Keratinocyte (primary cell): ENCODE measurements around the gene NUAK2. TPM values are rescaled to one million over a fixed set of nuclear protein-coding genes. Genes with fewer than 3 reads are reported as not detected.

Experiments used
- DNase-seq: peaks from one replicate; pipeline ENCODE4 v3.0.0-alpha.2; 2011; ENCODE audit warnings: low read depth, missing footprints, low spot score
- FAIRE-seq: peaks from 2 replicates; lab custom pipeline; 2011; peaks lifted over from hg19 to GRCh38; lab: Jason Lieb, UNC
- H2AFZ ChIP-seq: 2 replicates; pipeline ENCODE4 v1.6.0; 2012; ENCODE audit warnings: low read length, control low read depth, inconsistent platforms; ENCODE audit not compliant: control insufficient read depth
- H3K27ac ChIP-seq: 2 replicates; pipeline ENCODE4 v1.5.1; 2011; ENCODE audit warnings: low read length; ENCODE audit not compliant: control insufficient read depth, insufficient read depth
- H3K27me3 ChIP-seq: 3 replicates; pipeline ENCODE4 v1.6.0; 2011; ENCODE audit warnings: low read length; ENCODE audit not compliant: control insufficient read depth, insufficient read depth; ENCODE audit errors: extremely low read depth
- H3K36me3 ChIP-seq, 2 experiments: 2 replicates in 1 of 2; 3 replicates in 1 of 2; pipeline ENCODE4 v1.5.1; 2011; ENCODE audit warnings: low read length in 2 of 2, mild to moderate bottlenecking in 1 of 2; ENCODE audit not compliant: control insufficient read depth in 2 of 2, insufficient read depth in 2 of 2; ENCODE audit errors: extremely low read depth in 1 of 2
- H3K4me1 ChIP-seq: 3 replicates; pipeline ENCODE4 v1.5.1; 2011; ENCODE audit warnings: low read length; ENCODE audit not compliant: control insufficient read depth, insufficient read depth; ENCODE audit errors: extremely low read depth
- H3K4me2 ChIP-seq: 3 replicates; pipeline ENCODE4 v1.6.0; 2011; ENCODE audit warnings: low read depth, low read length; ENCODE audit not compliant: control insufficient read depth, insufficient read depth; ENCODE audit errors: extremely low read depth
- H3K4me3 ChIP-seq, 3 experiments: fragments of 200-600 bp in 1 of 3; sonication (generic) in 1 of 3; 2 replicates in 2 of 3; 3 replicates in 1 of 3; pipeline ENCODE4 v1.5.1; 2011 to 2016; ENCODE audit warnings: low read length in 3 of 3, mild to moderate bottlenecking in 3 of 3, control low read depth in 2 of 3, inconsistent platforms in 1 of 3, low read depth in 1 of 3, mixed read lengths in 1 of 3, mixed run types in 1 of 3, moderate library complexity in 1 of 3; ENCODE audit not compliant: control insufficient read depth in 2 of 3, insufficient read depth in 2 of 3; ENCODE audit errors: extremely low read depth in 1 of 3
- H3K79me2 ChIP-seq: 2 replicates; pipeline ENCODE4 v1.6.0; 2012; ENCODE audit warnings: low read length; ENCODE audit not compliant: control insufficient read depth, insufficient read depth
- H3K9ac ChIP-seq: 3 replicates; pipeline ENCODE4 v1.6.0; 2011; ENCODE audit warnings: low read length; ENCODE audit not compliant: control insufficient read depth, insufficient read depth; ENCODE audit errors: extremely low read depth
- H3K9me1 ChIP-seq: 3 replicates; pipeline ENCODE4 v1.6.0; 2011; ENCODE audit warnings: low read length; ENCODE audit not compliant: control insufficient read depth, insufficient read depth; ENCODE audit errors: extremely low read depth
- H3K9me3 ChIP-seq: 2 replicates; pipeline ENCODE4 v1.5.1; 2012; ENCODE audit warnings: low read depth, low read length; ENCODE audit not compliant: control insufficient read depth
- H4K20me1 ChIP-seq: 3 replicates; pipeline ENCODE4 v1.6.0; 2011; ENCODE audit warnings: low read length; ENCODE audit not compliant: control insufficient read depth, insufficient read depth; ENCODE audit errors: extremely low read depth
- CTCF ChIP-seq, 3 experiments: IDR thresholded peaks in 1 of 3; conservative IDR thresholded peaks in 1 of 3; optimal IDR thresholded peaks in 1 of 3; 2 replicates in 2 of 3; 3 replicates in 1 of 3; pipeline versions ENCODE3 to v1.5.1; 2011; ENCODE audit warnings: low read length in 3 of 3, mild to moderate bottlenecking in 3 of 3, moderate library complexity in 2 of 3, control low read depth in 1 of 3, inconsistent platforms in 1 of 3; ENCODE audit not compliant: insufficient read depth in 2 of 3; ENCODE audit errors: extremely low read depth in 1 of 3
- EZH2 ChIP-seq: IDR thresholded peaks from one replicate; pipeline ENCODE4 v1.6.1; 2012; ENCODE audit warnings: inconsistent platforms, mild to moderate bottlenecking, low read length, moderate library complexity
- dilution Hi-C: fragments of 300-500 bp; cut with MboI; formaldehyde crosslinking; loops from one replicate; pipeline ENCODE4 v1.7.0; 2020; ENCODE audit warnings: low sequenced_read_pairs; ENCODE audit not compliant: extremely low pct_ligation_motif_present
- polyA plus RNA-seq, 5 experiments: library from polyadenylated mRNA; depleted of rRNA in 3 of 5; stranded (reverse) in 3 of 5; stranded (forward) in 1 of 5; unstranded in 1 of 5; fragments of >200 nt; gene quantifications; 1 replicate in 1 of 5; 2 replicates in 3 of 5; 3 replicates in 1 of 5; pipeline versions ENCODE4 v1.2.1 to v1.2.3, GENCODE V29; 2011 to 2012; ENCODE audit warnings: missing spikeins in 2 of 5, low read depth in 1 of 5, low replicate concordance in 1 of 5

The NUAK2 gene
- polyA plus RNA-seq, 1 donor (not counting 4 experiments of a cell fraction or from before 2014, with no cell fraction given) = 3.9 TPM

GRCh38 chr1:205319081-205320018, 2.2 kb downstream of the NUAK2 start:
- Histone ChIP-seq H2AFZ (no peak overlapping the region), H3K27ac (peak overlapping the region; percentile 73)

GRCh38 chr1:205318231-205318991, 3.1 kb downstream of the NUAK2 start:
- H3K4me2 ChIP-seq = peak overlapping the region; percentile 97
- H3K9me3 ChIP-seq = no peaks in the 10 kb centered on the region
- peak; percentile 87 for DNase-seq
- peak; percentile 94 for FAIRE-seq
- H3K4me3 ChIP-seq = peak overlapping the region; percentile 63 to 91 (median 90)
- H4K20me1 ChIP-seq = peaks cover 6% of the 10 kb centered on the region
- peak overlapping the region; percentile 89 for H3K27ac ChIP-seq
- H3K9ac ChIP-seq = peak overlapping the region; percentile 54
- no peak overlapping the region for H2AFZ ChIP-seq
- TF ChIP-seq CTCF (optimal IDR thresholded peaks at IDR 0.05 in 1 of 3, IDR thresholded peaks at IDR 0.05 in 1 of 3, conservative IDR thresholded peaks at IDR 0.05 in 1 of 3; ENCODE audit: extremely low read depth in 1 of 3, insufficient read depth in 2 of 3, low read length in 3 of 3) = no peak
- H3K4me1 ChIP-seq = peaks cover 42% of the 10 kb centered on the region
- peaks cover 0 to 4% of the 10 kb centered on the region in 2 experiments for H3K36me3 ChIP-seq
- H3K9me1 ChIP-seq = no peaks in the 10 kb centered on the region
- peaks cover 77% of the 10 kb centered on the region for H3K79me2 ChIP-seq
- dilution Hi-C loops = no loop called here
- H3K27me3 ChIP-seq = no peaks in the 10 kb centered on the region

More at GRCh38 chr1:205319081-205320018, 2.2 kb downstream of the NUAK2 start:
- no peaks in the 10 kb centered on the region for H3K27me3 ChIP-seq
- peaks cover 42% of the 10 kb centered on the region for H3K4me1 ChIP-seq
- no peak for FAIRE-seq
- dilution Hi-C loops = no loop called here
- H3K9ac ChIP-seq = peak overlapping the region; percentile 72
- no peaks in the 10 kb centered on the region for H3K9me1 ChIP-seq
- H3K36me3 ChIP-seq = peaks cover 0 to 4% of the 10 kb centered on the region in 2 experiments
- no peak for DNase-seq
- peak overlapping the region; percentile 90 to 97 (median 91) for H3K4me3 ChIP-seq
- TF ChIP-seq EZH2 = no peak
- TF ChIP-seq CTCF (optimal IDR thresholded peaks at IDR 0.05 in 1 of 3, IDR thresholded peaks at IDR 0.05 in 1 of 3, conservative IDR thresholded peaks at IDR 0.05 in 1 of 3; ENCODE audit: extremely low read depth in 1 of 3, insufficient read depth in 2 of 3, low read length in 3 of 3) = no peak
- H4K20me1 ChIP-seq = peaks cover 6% of the 10 kb centered on the region
- peaks cover 68% of the 10 kb centered on the region for H3K79me2 ChIP-seq
- H3K4me2 ChIP-seq = peak overlapping the region; percentile 97
- H3K9me3 ChIP-seq = no peaks in the 10 kb centered on the region
